Muscle of leg (tissue), 11 donors: ENCODE measurements around the gene NCKIPSD. TPM values are rescaled to one million over a fixed set of nuclear protein-coding genes. Genes with fewer than 3 reads are reported as not detected.

Experiments used
- DNase-seq: peaks from one replicate; pipeline ENCODE4 v3.0.0; 2013
- H3K27ac ChIP-seq: one replicate; pipeline ENCODE4 v1.5.1; 2013; ENCODE audit warnings: mild to moderate bottlenecking, low read length, control low read depth
- H3K27me3 ChIP-seq: one replicate; pipeline ENCODE4 v1.6.1; 2013; ENCODE audit warnings: low read length; ENCODE audit not compliant: control insufficient read depth, insufficient read depth
- H3K36me3 ChIP-seq: one replicate; pipeline ENCODE4 v1.6.1; 2013; ENCODE audit warnings: low read length; ENCODE audit not compliant: control insufficient read depth, insufficient read depth
- H3K4me1 ChIP-seq: one replicate; pipeline ENCODE4 v1.6.1; 2013; ENCODE audit warnings: low read length; ENCODE audit not compliant: control insufficient read depth, insufficient read depth
- H3K4me3 ChIP-seq: one replicate; pipeline ENCODE4 v1.5.1; 2013; ENCODE audit warnings: low read length, control low read depth
- H3K9me3 ChIP-seq: replicated peaks from 2 replicates; pipeline ENCODE4 v1.6.1; 2013; ENCODE audit warnings: low read depth, low read length; ENCODE audit not compliant: control insufficient read depth
- WGBS: methylation state at CpG from one replicate; pipeline ENCODE4 v1.1.5; 2013; ENCODE audit warnings: missing lambda C conversion rate; ENCODE audit not compliant: insufficient coverage; 5-methylcytosine and 5-hydroxymethylcytosine counted together
- polyA plus RNA-seq, 8 donors: library from polyadenylated mRNA; unstranded; fragments of 120-200 nt; gene quantifications; one replicate each; pipeline versions ENCODE4 v1.2.1 to v1.2.3, GENCODE V29; 2013; ENCODE audit warnings: inconsistent platforms in 1 of 8, low replicate concordance in 1 of 8; ENCODE audit not compliant: insufficient read length in 8 of 8, insufficient read depth in 1 of 8
- total RNA-seq: library from RNA; stranded (reverse); fragments of 120-200 nt; gene quantifications from one replicate; pipeline ENCODE4 v1.2.4, GENCODE V29; 2013

Gene NCKIPSD
- total and polyA plus RNA-seq, 9 donors = 5.9 to 10.9 (median 8.7) TPM

GRCh38 chr3:48651771-48652170 lies 33.9 kb downstream of the NCKIPSD start:
- no peak overlapping the region for H3K27ac ChIP-seq
- WGBS = 69% methylated on average over 11 of the region's 11 CpGs
- H3K9me3 ChIP-seq = no peaks in the 10 kb centered on the region
- H3K4me3 ChIP-seq = no peak overlapping the region
- DNase-seq = no peak
- no peaks in the 10 kb centered on the region for H3K36me3 ChIP-seq
- peaks cover 11% of the 10 kb centered on the region for H3K27me3 ChIP-seq
- H3K4me1 ChIP-seq = peaks cover 4% of the 10 kb centered on the region

GRCh38 chr3:48650723-48651122 lies 35.0 kb downstream of the NCKIPSD start:
- 79% methylated on average over 12 of the region's 12 CpGs for WGBS
- no peaks in the 10 kb centered on the region for H3K4me1 ChIP-seq
- H3K27ac ChIP-seq = no peak overlapping the region
- H3K4me3 ChIP-seq = no peak overlapping the region
- no peaks in the 10 kb centered on the region for H3K9me3 ChIP-seq
- H3K36me3 ChIP-seq = no peaks in the 10 kb centered on the region
- H3K27me3 ChIP-seq = peaks cover 7% of the 10 kb centered on the region
- no peak for DNase-seq

GRCh38 chr3:48648188-48648850 lies 37.4 kb downstream of the NCKIPSD start:
- Histone ChIP-seq H3K4me1 (no peaks in the 10 kb centered on the region), H3K27ac (no peak overlapping the region), H3K27me3 (no peaks in the 10 kb centered on the region), H3K4me3 (no peak overlapping the region), H3K9me3 (no peaks in the 10 kb centered on the region), H3K36me3 (no peaks in the 10 kb centered on the region)
- DNase-seq = no peak
- 88% methylated on average over 12 of the region's 15 CpGs for WGBS

DNA sequence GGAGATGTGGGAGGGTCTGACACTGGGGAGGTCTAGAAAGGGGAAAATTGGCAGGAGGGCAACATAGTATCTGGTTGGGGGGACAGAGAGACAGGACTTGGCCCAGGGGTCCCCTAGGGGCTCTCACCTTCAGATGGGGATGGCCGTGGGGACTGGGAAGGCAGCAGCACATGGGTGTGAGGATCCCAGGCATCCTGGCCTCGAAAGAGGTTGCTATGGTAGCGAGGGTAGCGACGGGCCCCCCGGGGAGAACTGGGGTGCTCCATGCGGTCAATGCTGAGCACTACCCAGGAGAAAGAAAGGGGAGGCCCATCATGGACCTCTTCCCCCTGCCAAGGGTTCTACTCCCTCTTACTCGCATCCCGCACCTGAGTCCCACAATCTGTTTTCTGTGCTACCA lies 38.0 kb downstream of the NCKIPSD start:
- Histone ChIP-seq H3K27ac (no peak overlapping the region), H3K9me3 (no peaks in the 10 kb centered on the region), H3K36me3 (no peaks in the 10 kb centered on the region), H3K27me3 (no peaks in the 10 kb centered on the region), H3K4me3 (no peak overlapping the region), H3K4me1 (no peaks in the 10 kb centered on the region)
- WGBS = 72% methylated on average over 3 of the region's 9 CpGs
- DNase-seq = no peak

- no peaks in the 10 kb centered on the region for H3K4me1 ChIP-seq
- WGBS = 92% methylated on average over 16 of the region's 22 CpGs
- H3K9me3 ChIP-seq = no peaks in the 10 kb centered on the region
- H3K27ac ChIP-seq = no peak overlapping the region
- H3K36me3 ChIP-seq = no peaks in the 10 kb centered on the region
- no peak overlapping the region for H3K4me3 ChIP-seq
- DNase-seq = no peak
- peaks cover 2% of the 10 kb centered on the region for H3K27me3 ChIP-seq
These were observed 40.6 kb downstream of the NCKIPSD start for GRCh38 chr3:48644898-48645760.

DNA sequence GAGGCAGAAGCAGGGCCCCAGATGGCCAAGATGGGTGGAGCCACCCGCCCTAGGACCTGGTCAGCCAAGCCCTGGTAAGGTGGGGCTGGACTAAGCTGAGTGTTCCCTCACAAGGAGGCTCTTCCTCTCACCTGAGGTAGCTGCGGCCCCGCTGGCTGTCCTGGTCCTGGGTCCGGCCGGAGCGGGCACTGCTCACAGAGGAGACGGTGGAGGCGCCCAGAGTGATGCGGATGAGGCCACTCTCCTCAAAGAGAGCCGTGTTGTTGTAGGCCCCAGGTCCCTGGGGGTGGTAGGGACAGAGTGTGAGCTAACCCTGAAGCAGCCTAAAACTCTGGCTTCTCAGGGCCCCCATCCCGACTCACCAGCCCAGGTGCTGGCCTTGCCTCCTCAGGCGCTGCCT lies 43.1 kb downstream of the NCKIPSD start:
- Histone ChIP-seq H3K36me3 (no peaks in the 10 kb centered on the region), H3K4me3 (no peak overlapping the region), H3K27me3 (peaks cover 3% of the 10 kb centered on the region), H3K4me1 (no peaks in the 10 kb centered on the region), H3K9me3 (no peaks in the 10 kb centered on the region), H3K27ac (no peak overlapping the region)
- WGBS = 90% methylated on average over 12 of the region's 12 CpGs
- DNase-seq = no peak

DNA sequence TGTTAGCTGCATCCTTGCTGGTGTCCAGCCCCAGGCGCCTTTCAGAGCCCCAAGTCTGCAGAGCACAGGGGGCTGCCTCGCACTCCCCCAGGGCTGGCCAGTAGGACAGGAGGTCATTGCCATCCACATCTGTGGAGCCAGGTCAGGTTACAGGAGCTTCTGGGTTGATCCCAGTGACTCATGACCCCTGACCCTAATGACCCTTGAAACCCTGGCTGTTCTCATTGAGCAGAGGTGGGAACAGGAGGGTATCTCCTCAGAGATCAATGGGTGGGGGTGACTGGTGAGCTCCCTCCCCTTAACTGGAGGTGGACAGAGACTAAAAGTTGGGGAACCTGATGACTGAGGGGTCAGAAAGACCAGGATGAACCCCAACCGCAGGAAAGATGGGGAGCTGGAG lies 44.3 kb downstream of the NCKIPSD start:
- H3K9me3 ChIP-seq = no peaks in the 10 kb centered on the region
- 68% methylated on average over 3 of the region's 3 CpGs for WGBS
- no peaks in the 10 kb centered on the region for H3K36me3 ChIP-seq

GRCh38 chr3:48639944-48640606 lies 45.6 kb downstream of the NCKIPSD start:
- Histone ChIP-seq H3K36me3 (no peaks in the 10 kb centered on the region), H3K4me1 (peaks cover 13% of the 10 kb centered on the region), H3K9me3 (no peaks in the 10 kb centered on the region), H3K27me3 (peaks cover 3% of the 10 kb centered on the region), H3K27ac (no peak overlapping the region), H3K4me3 (no peak overlapping the region)
- DNase-seq = no peak
- WGBS = 82% methylated on average over 33 of the region's 38 CpGs

More for the DNA sequence above, 44.3 kb downstream of the NCKIPSD start:
- peaks cover 3% of the 10 kb centered on the region for H3K27me3 ChIP-seq
- no peak overlapping the region for H3K27ac ChIP-seq
- DNase-seq = no peak
- no peak overlapping the region for H3K4me3 ChIP-seq
- peaks cover 4% of the 10 kb centered on the region for H3K4me1 ChIP-seq

GRCh38 chr3:48637305-48637704 lies 48.4 kb downstream of the NCKIPSD start:
- WGBS = 40% methylated on average over 5 of the region's 6 CpGs
- Histone ChIP-seq H3K4me1 (peaks cover 24% of the 10 kb centered on the region), H3K27ac (no peak overlapping the region)

DNA sequence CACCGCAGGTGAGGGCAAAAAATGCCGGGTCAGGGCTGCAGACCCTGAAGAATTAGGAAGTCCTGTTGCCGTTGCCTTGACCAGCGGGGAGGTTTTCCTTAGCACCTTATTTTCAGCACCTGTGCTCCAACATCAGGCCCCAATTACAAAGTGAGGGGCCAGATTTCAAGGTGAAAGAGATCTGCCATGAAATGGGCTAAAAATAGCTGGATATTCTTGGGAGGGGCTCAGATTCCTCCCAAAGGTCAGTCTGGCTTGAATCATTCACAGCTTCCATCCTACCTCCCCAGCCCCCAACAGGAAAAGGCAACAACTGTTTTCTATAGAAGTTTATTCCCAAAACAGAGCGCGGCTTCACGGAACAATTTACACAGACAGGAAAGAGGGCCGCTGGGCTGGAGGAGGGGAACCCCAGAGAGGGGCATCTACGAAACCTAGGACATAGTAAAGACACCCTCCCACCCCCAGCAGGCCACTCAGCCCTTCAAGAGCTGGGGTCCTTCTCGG lies 49.5 kb downstream of the NCKIPSD start:
- Histone ChIP-seq H3K27me3 (peaks cover 3% of the 10 kb centered on the region), H3K9me3 (no peaks in the 10 kb centered on the region), H3K36me3 (peaks cover 12% of the 10 kb centered on the region), H3K27ac (peak overlapping the region; percentile 91), H3K4me1 (peaks cover 25% of the 10 kb centered on the region), H3K4me3 (peak overlapping the region; percentile 87)
- DNase-seq = peak; percentile 67
- 13% methylated on average over 3 of the region's 10 CpGs for WGBS

More at GRCh38 chr3:48637305-48637704, 48.4 kb downstream of the NCKIPSD start:
- peaks cover 4% of the 10 kb centered on the region for H3K36me3 ChIP-seq
- H3K27me3 ChIP-seq = peaks cover 3% of the 10 kb centered on the region
- H3K9me3 ChIP-seq = no peaks in the 10 kb centered on the region
- no peak for DNase-seq
- no peak overlapping the region for H3K4me3 ChIP-seq
